H1 (cell line): ENCODE data around the gene R3HDM1. TPM values are rescaled to one million over a fixed set of nuclear protein-coding genes. Genes with fewer than 3 reads are reported as not detected.

Experiments used
- CTCF ChIA-PET: fragments of 300-600 bp; sonication (Branson Sonifier 250); formaldehyde crosslinking; loops from one replicate; lab custom pipeline; 2021; ENCODE audit not compliant: partially characterized antibody; lab: Charles Lee
- POLR2A ChIA-PET: fragments of 300-600 bp; sonication (Branson Sonifier 250); formaldehyde crosslinking; loops from one replicate; lab custom pipeline; 2021; ENCODE audit warnings: inconsistent platforms; ENCODE audit not compliant: partially characterized antibody; lab: Charles Lee
- DNase-seq, 2 experiments: peaks; one replicate each; pipeline versions ENCODE4 v3.0.0 to v3.0.0-alpha.2; 2010 to 2022; ENCODE audit warnings: low spot score in 2 of 2, low read depth in 1 of 2, mixed read lengths in 1 of 2
- FAIRE-seq: peaks from 2 replicates; lab custom pipeline; 2011; peaks lifted over from hg19 to GRCh38; lab: Jason Lieb, UNC
- H2AFZ ChIP-seq: 2 replicates; pipeline ENCODE4 v1.8.1; 2012; ENCODE audit warnings: low read length, inconsistent platforms
- H2AK5ac ChIP-seq: 2 replicates; pipeline ENCODE4 v1.6.1; 2013; ENCODE audit warnings: low read depth, low read length
- H2BK120ac ChIP-seq: replicated peaks from 2 replicates; pipeline ENCODE3; 2013; ENCODE audit warnings: low read depth, low read length, inconsistent platforms
- H2BK12ac ChIP-seq: 2 replicates; pipeline ENCODE4 v1.6.1; 2013; ENCODE audit warnings: low read depth, low read length
- H2BK15ac ChIP-seq: 2 replicates; pipeline ENCODE4 v1.6.1; 2013; ENCODE audit warnings: low read length
- H2BK20ac ChIP-seq: 2 replicates; pipeline ENCODE4 v1.6.1; 2013; ENCODE audit warnings: low read length
- H2BK5ac ChIP-seq: 2 replicates; pipeline ENCODE4 v1.6.1; 2013; ENCODE audit warnings: low read depth, low read length
- H3K14ac ChIP-seq: 2 replicates; pipeline ENCODE4 v1.6.1; 2013; ENCODE audit warnings: inconsistent platforms; ENCODE audit not compliant: insufficient read length
- H3K18ac ChIP-seq: 2 replicates; pipeline ENCODE4 v1.6.1; 2013; ENCODE audit warnings: low read length; ENCODE audit errors: extremely low read depth
- H3K23ac ChIP-seq: 2 replicates; pipeline ENCODE4 v1.6.1; 2013; ENCODE audit warnings: inconsistent platforms; ENCODE audit not compliant: insufficient read length
- H3K23me2 ChIP-seq: 2 replicates; pipeline ENCODE4 v1.6.1; 2013; ENCODE audit warnings: low read depth, low read length
- H3K27ac ChIP-seq: 2 replicates; pipeline ENCODE4 v1.6.1; 2011; ENCODE audit warnings: low read depth, low read length, inconsistent platforms
- H3K27me3 ChIP-seq, 4 experiments: replicated peaks in 1 of 4; 1 replicate in 1 of 4; 2 replicates in 3 of 4; pipeline versions ENCODE4 v1.6.1 to v1.8.1; 2011 to 2013; ENCODE audit warnings: low read length in 3 of 4, mild to moderate bottlenecking in 3 of 4, inconsistent platforms in 2 of 4, mixed read lengths in 2 of 4, moderate library complexity in 1 of 4; ENCODE audit not compliant: control insufficient read depth in 3 of 4, insufficient read depth in 3 of 4; ENCODE audit errors: extremely low read depth in 1 of 4
- H3K36me3 ChIP-seq, 4 experiments: 2 replicates each; pipeline versions ENCODE4 v1.6.1 to v1.8.1; 2011 to 2013; ENCODE audit warnings: mild to moderate bottlenecking in 4 of 4, low read length in 3 of 4, moderate library complexity in 2 of 4, control low read depth in 1 of 4, inconsistent platforms in 1 of 4; ENCODE audit not compliant: insufficient read depth in 4 of 4, control insufficient read depth in 2 of 4
- H3K4ac ChIP-seq: replicated peaks from 2 replicates; pipeline ENCODE3; 2013; ENCODE audit warnings: low read length, low read depth, mixed read lengths, inconsistent platforms; ENCODE audit not compliant: insufficient read length
- H3K4me1 ChIP-seq, 4 experiments: replicated peaks in 1 of 4; 1 replicate in 1 of 4; 2 replicates in 3 of 4; pipeline versions ENCODE4 v1.6.1 to v1.8.1; 2011 to 2013; ENCODE audit warnings: low read length in 3 of 4, inconsistent platforms in 2 of 4, mixed read lengths in 1 of 4; ENCODE audit not compliant: insufficient read depth in 4 of 4, control insufficient read depth in 3 of 4
- H3K4me2 ChIP-seq, 2 experiments: 2 replicates each; pipeline versions ENCODE4 v1.6.1 to v1.8.1; 2011 to 2013; ENCODE audit warnings: low read depth in 2 of 2, low read length in 2 of 2, control low read depth in 1 of 2, inconsistent platforms in 1 of 2, mild to moderate bottlenecking in 1 of 2; ENCODE audit not compliant: insufficient read depth in 1 of 2
- H3K4me3 ChIP-seq, 4 experiments: fragments of 200-600, 300-600 bp in 1 of 4; sonication (generic), shearing (Covaris generic), sonication (Bioruptor Twin) in 1 of 4; 2 replicates each; pipeline versions ENCODE4 v1.5.1 to v1.8.1; 2011 to 2016; ENCODE audit warnings: low read length in 4 of 4, low read depth in 3 of 4, control low read depth in 2 of 4, inconsistent platforms in 2 of 4, mild to moderate bottlenecking in 2 of 4, mixed read lengths in 1 of 4, moderate library complexity in 1 of 4; ENCODE audit not compliant: insufficient read depth in 2 of 4; ENCODE audit errors: extremely low read depth in 1 of 4
- H3K56ac ChIP-seq: replicated peaks from 2 replicates; pipeline ENCODE3; 2013; ENCODE audit warnings: low read depth, mild to moderate bottlenecking, mixed read lengths, low read length, inconsistent platforms; ENCODE audit not compliant: insufficient read length
- H3K79me1 ChIP-seq: 2 replicates; pipeline ENCODE4 v1.6.1; 2013; ENCODE audit warnings: low read depth, low read length, control low read depth
- H3K79me2 ChIP-seq, 2 experiments: 2 replicates each; pipeline versions ENCODE4 v1.6.1 to v1.8.1; 2012 to 2013; ENCODE audit warnings: low read length in 2 of 2, mild to moderate bottlenecking in 2 of 2, inconsistent platforms in 1 of 2; ENCODE audit not compliant: insufficient read depth in 2 of 2, control insufficient read depth in 1 of 2
- H3K9ac ChIP-seq, 4 experiments: replicated peaks in 1 of 4; 1 replicate in 1 of 4; 2 replicates in 3 of 4; pipeline versions ENCODE4 v1.6.1 to v1.8.1; 2011 to 2013; ENCODE audit warnings: low read depth in 3 of 4, low read length in 3 of 4, control low read depth in 2 of 4, mild to moderate bottlenecking in 2 of 4, moderate library complexity in 2 of 4, inconsistent platforms in 1 of 4; ENCODE audit errors: extremely low read depth in 1 of 4
- H3K9me3 ChIP-seq, 2 experiments: 2 replicates each; pipeline versions ENCODE4 v1.6.1 to v1.8.1; 2012 to 2013; ENCODE audit warnings: mild to moderate bottlenecking in 2 of 2, moderate library complexity in 2 of 2, control low read depth in 1 of 2, inconsistent platforms in 1 of 2, low read depth in 1 of 2, low read length in 1 of 2, mixed read lengths in 1 of 2; ENCODE audit not compliant: insufficient read depth in 2 of 2
- H4K20me1 ChIP-seq, 2 experiments: replicated peaks in 1 of 2; 2 replicates each; pipeline versions ENCODE3 to v1.8.1; 2011 to 2013; ENCODE audit warnings: inconsistent platforms in 2 of 2, low read length in 2 of 2, mild to moderate bottlenecking in 1 of 2; ENCODE audit not compliant: insufficient read depth in 2 of 2, control insufficient read depth in 1 of 2
- H4K5ac ChIP-seq: 2 replicates; pipeline ENCODE4 v1.6.1; 2013; ENCODE audit warnings: low read length, low read depth, mixed read lengths, inconsistent platforms; ENCODE audit not compliant: insufficient read length
- H4K8ac ChIP-seq: 2 replicates; pipeline ENCODE4 v1.8.0; 2013; ENCODE audit warnings: mild to moderate bottlenecking, moderate library complexity, low read length, inconsistent platforms; ENCODE audit not compliant: insufficient read depth; ENCODE audit errors: extremely low read depth
- H4K91ac ChIP-seq: replicated peaks from 2 replicates; pipeline ENCODE3; 2013; ENCODE audit warnings: low read length, mixed read lengths, inconsistent platforms; ENCODE audit not compliant: insufficient read length
- CEBPB ChIP-seq: IDR thresholded peaks from 2 replicates; pipeline ENCODE4 v1.6.1; 2012; ENCODE audit warnings: low read depth, low read length
- HDAC6 ChIP-seq: IDR thresholded peaks from one replicate; pipeline ENCODE4 v1.7.1; 2012; ENCODE audit warnings: low read depth, mild to moderate bottlenecking, inconsistent platforms, low read length, moderate library complexity
- RBBP5 ChIP-seq: IDR thresholded peaks from 2 replicates; pipeline ENCODE4 v1.7.1; 2012; ENCODE audit warnings: low read depth, mild to moderate bottlenecking, inconsistent platforms, low read length, moderate library complexity, borderline replicate concordance
- SIN3A ChIP-seq, 2 experiments: IDR thresholded peaks in 1 of 2; conservative IDR thresholded peaks in 1 of 2; 2 replicates each; pipeline ENCODE4 v1.6.1; 2011 to 2012; ENCODE audit warnings: low read length in 2 of 2, improper control_type of control experiment in 1 of 2, low read depth in 1 of 2, mild to moderate bottlenecking in 1 of 2
- WGBS, 2 experiments: shearing (Covaris generic) in 1 of 2; methylation state at CpG; one replicate each; pipeline versions ENCODE4 v1.1.6 to v1.1.7; 2013 to 2015; ENCODE audit warnings: low lambda C conversion rate in 2 of 2, mixed read lengths in 2 of 2, inconsistent platforms in 1 of 2, low coverage in 1 of 2, missing lambda C conversion rate in 1 of 2; ENCODE audit not compliant: insufficient replicate concordance in 2 of 2, insufficient coverage in 1 of 2, insufficient read length in 1 of 2; ENCODE audit errors: extremely low coverage in 1 of 2, missing lambda C conversion rate in 1 of 2; 5-methylcytosine and 5-hydroxymethylcytosine counted together
- polyA plus RNA-seq, 7 experiments: library from polyadenylated mRNA; depleted of rRNA in 3 of 7; stranded (reverse) in 5 of 7; unstranded in 2 of 7; fragments of >200 nt in 5 of 7; fragments of 200-250 nt in 2 of 7; gene quantifications; 1 replicate in 5 of 7; 2 replicates in 1 of 7; 4 replicates in 1 of 7; pipeline versions ENCODE4 v1.2.1 to v1.2.3, GENCODE V29; 2011 to 2013; ENCODE audit warnings: missing spikeins in 2 of 7, mixed read lengths in 2 of 7
- total RNA-seq: library from RNA; stranded (reverse); fragmentation: NEBNext Ultra II Directional; extraction: Animal tissue kit (Norgen Biotek cat#: 25700); gene quantifications from 2 replicates; pipeline ENCODE4 v1.2.1, GENCODE V29; 2021
- TF ChIP-seq, protein P1 (sequence below): IDR thresholded peaks from 2 replicates; pipeline ENCODE4 v1.6.1; 2012; ENCODE audit warnings: low read length, inconsistent platforms
- TF ChIP-seq, protein P2 (sequence below), 3 experiments: IDR thresholded peaks; 1 replicate in 2 of 3; 2 replicates in 1 of 3; pipeline versions ENCODE4 v1.5.1 to v1.6.1; 2011; ENCODE audit warnings: low read length in 3 of 3, mild to moderate bottlenecking in 3 of 3, inconsistent platforms in 2 of 3, low read depth in 1 of 3, moderate library complexity in 1 of 3; ENCODE audit not compliant: insufficient read depth in 1 of 3; ENCODE audit errors: control extremely low read depth in 1 of 3
- TF ChIP-seq, protein P3 (sequence below): IDR thresholded peaks from 2 replicates; pipeline ENCODE4 v1.6.1; 2011; ENCODE audit warnings: low read length, improper control_type of control experiment

R3HDM1 gene
- total and polyA plus RNA-seq, 2 of the 8 experiments (the other 6 are each of a cell fraction or from before 2014, with no cell fraction given): 77.7 to 120 TPM

DNA sequence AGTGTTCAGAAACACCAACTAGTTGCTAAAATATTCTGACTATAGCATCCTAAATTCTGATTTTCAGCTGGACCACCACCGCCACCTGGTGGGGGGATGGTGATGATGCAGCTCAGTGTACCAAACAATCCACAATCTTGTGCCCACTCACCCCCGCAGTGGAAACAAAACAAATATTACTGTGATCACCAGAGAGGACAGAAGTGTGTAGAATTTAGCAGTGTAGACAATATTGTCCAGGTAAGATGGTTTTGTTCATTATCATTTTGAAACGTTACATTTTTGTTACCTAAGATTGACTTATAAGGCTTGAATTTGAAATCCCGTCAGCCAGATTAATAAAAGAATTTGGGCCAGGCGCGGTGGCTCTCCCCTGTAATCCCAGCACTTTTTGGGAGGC, 178.7 kb downstream of the R3HDM1 start:
- H2BK20ac ChIP-seq: no peak overlapping the region
- no peak overlapping the region for H2AFZ ChIP-seq
- H3K23me2 ChIP-seq: no peaks in the 10 kb centered on the region
- no peaks in the 10 kb centered on the region for H3K79me1 ChIP-seq
- no peak overlapping the region for H2BK12ac ChIP-seq
- peaks cover 0 to 8% (median 0%) of the 10 kb centered on the region in 4 experiments; a peak in 2 of 8 replicates for H3K36me3 ChIP-seq
- H3K27ac ChIP-seq: no peak overlapping the region
- H3K18ac ChIP-seq: no peak overlapping the region
- H3K4ac ChIP-seq: no peak overlapping the region
- no peak overlapping the region for H3K4me2 ChIP-seq
- H4K5ac ChIP-seq: no peak overlapping the region
- peak in 1 of 2 experiments; percentile 81 for DNase-seq
- H3K14ac ChIP-seq: no peak overlapping the region
- H3K9me3 ChIP-seq: no peaks in the 10 kb centered on the region
- no peak overlapping the region for H4K91ac ChIP-seq
- H3K4me3 ChIP-seq: no peak overlapping the region
- no peak overlapping the region for H3K9ac ChIP-seq
- no peak overlapping the region for H2BK5ac ChIP-seq
- H2AK5ac ChIP-seq: no peak overlapping the region
- no peaks in the 10 kb centered on the region for H3K79me2 ChIP-seq
- FAIRE-seq: peak; percentile 84
- H3K4me1 ChIP-seq: no peaks in the 10 kb centered on the region
- WGBS, 2 experiments: 73% methylated on average over 6 of the region's 6 CpGs; no CpG with 5 or more reads in 1 of the 2 experiments
- no peaks in the 10 kb centered on the region for H4K20me1 ChIP-seq
- no peak overlapping the region for H3K23ac ChIP-seq
- H2BK120ac ChIP-seq: no peak overlapping the region
- H4K8ac ChIP-seq: no peak overlapping the region
- H3K56ac ChIP-seq: no peak overlapping the region
- H2BK15ac ChIP-seq: no peak overlapping the region
- CTCF ChIA-PET: interaction anchor here (0.6 to 5.1 kb wide), 45 partner anchors 8 to 1256 kb away, joined by 3 to 32 read pairs (median 5); partner anchors contain the start of gene UBXN4
- POLR2A ChIA-PET: interaction anchor here (1.1 kb wide), 1 partner anchor 10 kb away, joined by 3 read pairs; no protein-coding TSS in a partner anchor
- H3K27me3 ChIP-seq: no peaks in the 10 kb centered on the region
- TF ChIP-seq HDAC6 (no peak), CEBPB (no peak), SIN3A (conservative IDR thresholded peaks at IDR 0.05 in 1 of 2, IDR thresholded peaks at IDR 0.05 in 1 of 2; ENCODE audit: low read depth in 1 of 2, low read length in 2 of 2) (no peak), RBBP5 (no peak)
- TF ChIP-seq, protein P1, sequence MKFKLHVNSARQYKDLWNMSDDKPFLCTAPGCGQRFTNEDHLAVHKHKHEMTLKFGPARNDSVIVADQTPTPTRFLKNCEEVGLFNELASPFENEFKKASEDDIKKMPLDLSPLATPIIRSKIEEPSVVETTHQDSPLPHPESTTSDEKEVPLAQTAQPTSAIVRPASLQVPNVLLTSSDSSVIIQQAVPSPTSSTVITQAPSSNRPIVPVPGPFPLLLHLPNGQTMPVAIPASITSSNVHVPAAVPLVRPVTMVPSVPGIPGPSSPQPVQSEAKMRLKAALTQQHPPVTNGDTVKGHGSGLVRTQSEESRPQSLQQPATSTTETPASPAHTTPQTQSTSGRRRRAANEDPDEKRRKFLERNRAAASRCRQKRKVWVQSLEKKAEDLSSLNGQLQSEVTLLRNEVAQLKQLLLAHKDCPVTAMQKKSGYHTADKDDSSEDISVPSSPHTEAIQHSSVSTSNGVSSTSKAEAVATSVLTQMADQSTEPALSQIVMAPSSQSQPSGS: no peak
- TF ChIP-seq, protein P2, sequence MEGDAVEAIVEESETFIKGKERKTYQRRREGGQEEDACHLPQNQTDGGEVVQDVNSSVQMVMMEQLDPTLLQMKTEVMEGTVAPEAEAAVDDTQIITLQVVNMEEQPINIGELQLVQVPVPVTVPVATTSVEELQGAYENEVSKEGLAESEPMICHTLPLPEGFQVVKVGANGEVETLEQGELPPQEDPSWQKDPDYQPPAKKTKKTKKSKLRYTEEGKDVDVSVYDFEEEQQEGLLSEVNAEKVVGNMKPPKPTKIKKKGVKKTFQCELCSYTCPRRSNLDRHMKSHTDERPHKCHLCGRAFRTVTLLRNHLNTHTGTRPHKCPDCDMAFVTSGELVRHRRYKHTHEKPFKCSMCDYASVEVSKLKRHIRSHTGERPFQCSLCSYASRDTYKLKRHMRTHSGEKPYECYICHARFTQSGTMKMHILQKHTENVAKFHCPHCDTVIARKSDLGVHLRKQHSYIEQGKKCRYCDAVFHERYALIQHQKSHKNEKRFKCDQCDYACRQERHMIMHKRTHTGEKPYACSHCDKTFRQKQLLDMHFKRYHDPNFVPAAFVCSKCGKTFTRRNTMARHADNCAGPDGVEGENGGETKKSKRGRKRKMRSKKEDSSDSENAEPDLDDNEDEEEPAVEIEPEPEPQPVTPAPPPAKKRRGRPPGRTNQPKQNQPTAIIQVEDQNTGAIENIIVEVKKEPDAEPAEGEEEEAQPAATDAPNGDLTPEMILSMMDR (IDR thresholded peaks at IDR 0.05; ENCODE audit: control extremely low read depth in 1 of 3, insufficient read depth in 1 of 3, low read depth in 1 of 3, low read length in 3 of 3): peak; percentile 74 to 81 (median 79)
- TF ChIP-seq, protein P3, sequence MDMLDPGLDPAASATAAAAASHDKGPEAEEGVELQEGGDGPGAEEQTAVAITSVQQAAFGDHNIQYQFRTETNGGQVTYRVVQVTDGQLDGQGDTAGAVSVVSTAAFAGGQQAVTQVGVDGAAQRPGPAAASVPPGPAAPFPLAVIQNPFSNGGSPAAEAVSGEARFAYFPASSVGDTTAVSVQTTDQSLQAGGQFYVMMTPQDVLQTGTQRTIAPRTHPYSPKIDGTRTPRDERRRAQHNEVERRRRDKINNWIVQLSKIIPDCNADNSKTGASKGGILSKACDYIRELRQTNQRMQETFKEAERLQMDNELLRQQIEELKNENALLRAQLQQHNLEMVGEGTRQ: no peak
